K562 (cell line): ENCODE measurements around the gene LHX3. TPM values are rescaled to one million over a fixed set of nuclear protein-coding genes. Genes with fewer than 3 reads are reported as not detected.

Experiments
- DNMT1 ChIP-seq: fragments of 450-650 bp; IDR thresholded peaks from 2 replicates; pipeline ENCODE4 v1.6.1; 2016; ENCODE audit warnings: antibody characterized with exemption, mild to moderate bottlenecking
- KDM4B ChIP-seq, 2 experiments: fragments of 450-650 bp in 1 of 2; sonication (generic) in 1 of 2; IDR thresholded peaks; 2 replicates each; pipeline ENCODE4 v1.6.1; 2016 to 2017; ENCODE audit warnings: borderline replicate concordance in 2 of 2, antibody characterized with exemption in 1 of 2, low read depth in 1 of 2, mild to moderate bottlenecking in 1 of 2
- MYC ChIP-seq, 2 experiments: fragments of 250-450 bp in 1 of 2; sonication (Bioruptor Pico) in 1 of 2; IDR thresholded peaks; 2 replicates each; pipeline versions ENCODE4 v1.5.1 to v1.6.1; 2012 to 2021; ENCODE audit warnings: low read depth in 2 of 2, borderline replicate concordance in 1 of 2, improper control_type of control experiment in 1 of 2, low read length in 1 of 2, mild to moderate bottlenecking in 1 of 2, moderate library complexity in 1 of 2
- UBTF ChIP-seq, 2 experiments: IDR thresholded peaks; 2 replicates each; pipeline ENCODE4 v1.6.1; 2012; ENCODE audit warnings: improper control_type of control experiment in 2 of 2, low read depth in 2 of 2, low read length in 2 of 2, borderline replicate concordance in 1 of 2
- ZBTB8A ChIP-seq: fragments of 450-650 bp; IDR thresholded peaks from 2 replicates; pipeline ENCODE4 v1.6.1; 2018; ENCODE audit warnings: mild to moderate bottlenecking, moderate library complexity; ENCODE audit not compliant: partially characterized antibody
- ZKSCAN8 ChIP-seq: fragments of 200-800 bp; sonication (Bioruptor generic); IDR thresholded peaks from 2 replicates; pipeline ENCODE4 v1.6.1; 2016; ENCODE audit warnings: missing genetic modification characterization, missing compliant biosample characterization
- ZNF232 ChIP-seq: sonication (generic); formaldehyde crosslinking; IDR thresholded peaks from 2 replicates; pipeline ENCODE4 v1.8.0; 2022; ENCODE audit warnings: mild to moderate bottlenecking, missing genetic modification reagents
- ZNF77 ChIP-seq: fragments of 250-450 bp; sonication (Bioruptor Pico); IDR thresholded peaks from 2 replicates; pipeline ENCODE4 v1.5.0; 2020
- polyA plus RNA-seq, 8 experiments: library from polyadenylated mRNA; depleted of rRNA in 4 of 8; stranded (reverse) in 5 of 8; unstranded in 3 of 8; fragments of >200 nt; fragmentation: Nextera tagmentation in 2 of 8; fragmentation: Illumina TruSeq in 1 of 8; extraction: Ambion mirVana in 2 of 8; extraction: Trizol in 1 of 8; gene quantifications; 2 replicates each; pipeline versions ENCODE4 v1.2.1 to v1.2.3, GENCODE V29; 2011 to 2014; ENCODE audit warnings: inconsistent platforms in 1 of 8, missing spikeins in 1 of 8
- total RNA-seq, 7 experiments: library from RNA; depleted of rRNA in 6 of 7; stranded (reverse); fragments of >200 nt in 6 of 7; fragmentation: Illumina TruSeq in 2 of 7; extraction: Trizol in 2 of 7; gene quantifications; 2 replicates each; pipeline versions ENCODE4 v1.2.1 to v1.2.3, GENCODE V29; 2011 to 2021; ENCODE audit warnings: low replicate concordance in 1 of 7
- TF ChIP-seq, protein P1 (sequence below), 2 experiments: fragments of 450-650 bp; IDR thresholded peaks; 2 replicates each; pipeline ENCODE4 v1.6.1; 2018; ENCODE audit warnings: mild to moderate bottlenecking in 2 of 2, low read depth in 1 of 2; ENCODE audit not compliant: partially characterized antibody in 2 of 2
- TF ChIP-seq, protein P2 (sequence below): fragments of 450-650 bp; IDR thresholded peaks from 2 replicates; pipeline ENCODE4 v1.6.1; 2017; ENCODE audit warnings: antibody characterized with exemption, mild to moderate bottlenecking

The LHX3 gene
- total and polyA plus RNA-seq, 9 of the 15 experiments (the other 6 are each of a cell fraction or from before 2014, with no cell fraction given): 0.09 TPM; not detected in 8

DNA sequence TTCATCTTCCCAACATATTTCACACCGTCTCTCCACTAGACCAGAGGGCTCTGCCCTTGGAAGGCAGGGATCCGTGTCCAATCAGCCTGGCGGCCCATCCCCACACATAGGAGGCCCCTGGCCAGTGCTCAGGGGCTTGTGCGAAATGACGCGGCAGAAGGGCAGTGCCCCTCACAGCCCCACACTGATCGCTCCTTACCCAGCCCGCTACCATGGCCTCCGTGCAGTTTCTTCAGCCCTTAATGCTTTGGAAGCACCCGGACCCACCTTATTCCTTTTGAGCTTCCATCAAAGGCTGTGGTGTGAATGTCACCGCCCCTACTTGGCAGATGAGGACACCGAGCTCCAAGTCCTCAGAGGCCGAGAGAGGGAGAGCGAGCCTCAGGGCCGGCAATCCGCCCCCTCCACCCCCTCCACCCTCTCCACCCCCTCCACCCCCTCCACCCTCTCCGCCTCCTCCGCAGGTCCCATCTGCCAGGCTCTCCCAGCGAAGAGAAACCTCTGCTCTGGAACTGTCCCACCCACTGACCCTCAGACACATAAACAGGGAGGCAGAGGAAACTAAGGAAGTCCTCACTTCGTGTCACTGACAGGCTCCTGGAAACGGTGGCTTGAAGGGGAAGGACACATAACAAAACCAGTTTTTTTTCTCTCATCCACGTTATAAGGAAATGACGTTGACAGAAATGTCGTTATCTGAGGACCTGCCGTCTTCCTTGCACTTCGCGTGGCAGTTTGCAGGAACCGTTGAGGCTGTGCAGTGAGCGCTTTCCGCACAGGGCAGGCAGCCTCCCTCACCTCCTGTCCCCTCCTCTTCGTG, 26.8 kb upstream of the LHX3 start (continued):
- TF ChIP-seq KDM4B (IDR thresholded peaks at IDR 0.05; ENCODE audit: borderline replicate concordance in 2 of 2, low read depth in 1 of 2) (no peak), ZNF77 (CRISPR knock-in tag) (no peak), ZBTB8A (no peak), MYC (IDR thresholded peaks at IDR 0.05; ENCODE audit: low read depth, low read length) (no peak; the same call in 1 of the 2 replicates), MYC (CRISPR knock-in tag; IDR thresholded peaks at IDR 0.05; ENCODE audit: borderline replicate concordance, low read depth) (no peak), ZKSCAN8 (CRISPR knock-in tag) (no peak), DNMT1 (no peak), ZNF232 (no peak), UBTF (IDR thresholded peaks at IDR 0.05; ENCODE audit: borderline replicate concordance in 1 of 2, low read depth in 2 of 2, low read length in 2 of 2) (no peak)
- TF ChIP-seq, protein P1, sequence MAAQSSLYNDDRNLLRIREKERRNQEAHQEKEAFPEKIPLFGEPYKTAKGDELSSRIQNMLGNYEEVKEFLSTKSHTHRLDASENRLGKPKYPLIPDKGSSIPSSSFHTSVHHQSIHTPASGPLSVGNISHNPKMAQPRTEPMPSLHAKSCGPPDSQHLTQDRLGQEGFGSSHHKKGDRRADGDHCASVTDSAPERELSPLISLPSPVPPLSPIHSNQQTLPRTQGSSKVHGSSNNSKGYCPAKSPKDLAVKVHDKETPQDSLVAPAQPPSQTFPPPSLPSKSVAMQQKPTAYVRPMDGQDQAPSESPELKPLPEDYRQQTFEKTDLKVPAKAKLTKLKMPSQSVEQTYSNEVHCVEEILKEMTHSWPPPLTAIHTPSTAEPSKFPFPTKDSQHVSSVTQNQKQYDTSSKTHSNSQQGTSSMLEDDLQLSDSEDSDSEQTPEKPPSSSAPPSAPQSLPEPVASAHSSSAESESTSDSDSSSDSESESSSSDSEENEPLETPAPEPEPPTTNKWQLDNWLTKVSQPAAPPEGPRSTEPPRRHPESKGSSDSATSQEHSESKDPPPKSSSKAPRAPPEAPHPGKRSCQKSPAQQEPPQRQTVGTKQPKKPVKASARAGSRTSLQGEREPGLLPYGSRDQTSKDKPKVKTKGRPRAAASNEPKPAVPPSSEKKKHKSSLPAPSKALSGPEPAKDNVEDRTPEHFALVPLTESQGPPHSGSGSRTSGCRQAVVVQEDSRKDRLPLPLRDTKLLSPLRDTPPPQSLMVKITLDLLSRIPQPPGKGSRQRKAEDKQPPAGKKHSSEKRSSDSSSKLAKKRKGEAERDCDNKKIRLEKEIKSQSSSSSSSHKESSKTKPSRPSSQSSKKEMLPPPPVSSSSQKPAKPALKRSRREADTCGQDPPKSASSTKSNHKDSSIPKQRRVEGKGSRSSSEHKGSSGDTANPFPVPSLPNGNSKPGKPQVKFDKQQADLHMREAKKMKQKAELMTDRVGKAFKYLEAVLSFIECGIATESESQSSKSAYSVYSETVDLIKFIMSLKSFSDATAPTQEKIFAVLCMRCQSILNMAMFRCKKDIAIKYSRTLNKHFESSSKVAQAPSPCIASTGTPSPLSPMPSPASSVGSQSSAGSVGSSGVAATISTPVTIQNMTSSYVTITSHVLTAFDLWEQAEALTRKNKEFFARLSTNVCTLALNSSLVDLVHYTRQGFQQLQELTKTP (IDR thresholded peaks at IDR 0.05; ENCODE audit: low read depth in 1 of 2, partially characterized antibody in 2 of 2): no peak
- TF ChIP-seq, protein P2, sequence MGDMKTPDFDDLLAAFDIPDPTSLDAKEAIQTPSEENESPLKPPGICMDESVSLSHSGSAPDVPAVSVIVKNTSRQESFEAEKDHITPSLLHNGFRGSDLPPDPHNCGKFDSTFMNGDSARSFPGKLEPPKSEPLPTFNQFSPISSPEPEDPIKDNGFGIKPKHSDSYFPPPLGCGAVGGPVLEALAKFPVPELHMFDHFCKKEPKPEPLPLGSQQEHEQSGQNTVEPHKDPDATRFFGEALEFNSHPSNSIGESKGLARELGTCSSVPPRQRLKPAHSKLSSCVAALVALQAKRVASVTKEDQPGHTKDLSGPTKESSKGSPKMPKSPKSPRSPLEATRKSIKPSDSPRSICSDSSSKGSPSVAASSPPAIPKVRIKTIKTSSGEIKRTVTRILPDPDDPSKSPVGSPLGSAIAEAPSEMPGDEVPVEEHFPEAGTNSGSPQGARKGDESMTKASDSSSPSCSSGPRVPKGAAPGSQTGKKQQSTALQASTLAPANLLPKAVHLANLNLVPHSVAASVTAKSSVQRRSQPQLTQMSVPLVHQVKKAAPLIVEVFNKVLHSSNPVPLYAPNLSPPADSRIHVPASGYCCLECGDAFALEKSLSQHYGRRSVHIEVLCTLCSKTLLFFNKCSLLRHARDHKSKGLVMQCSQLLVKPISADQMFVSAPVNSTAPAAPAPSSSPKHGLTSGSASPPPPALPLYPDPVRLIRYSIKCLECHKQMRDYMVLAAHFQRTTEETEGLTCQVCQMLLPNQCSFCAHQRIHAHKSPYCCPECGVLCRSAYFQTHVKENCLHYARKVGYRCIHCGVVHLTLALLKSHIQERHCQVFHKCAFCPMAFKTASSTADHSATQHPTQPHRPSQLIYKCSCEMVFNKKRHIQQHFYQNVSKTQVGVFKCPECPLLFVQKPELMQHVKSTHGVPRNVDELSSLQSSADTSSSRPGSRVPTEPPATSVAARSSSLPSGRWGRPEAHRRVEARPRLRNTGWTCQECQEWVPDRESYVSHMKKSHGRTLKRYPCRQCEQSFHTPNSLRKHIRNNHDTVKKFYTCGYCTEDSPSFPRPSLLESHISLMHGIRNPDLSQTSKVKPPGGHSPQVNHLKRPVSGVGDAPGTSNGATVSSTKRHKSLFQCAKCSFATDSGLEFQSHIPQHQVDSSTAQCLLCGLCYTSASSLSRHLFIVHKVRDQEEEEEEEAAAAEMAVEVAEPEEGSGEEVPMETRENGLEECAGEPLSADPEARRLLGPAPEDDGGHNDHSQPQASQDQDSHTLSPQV: peak; percentile 80
